GM12864 (cell line): ENCODE measurements around the gene PLCH1.

Experiments used
- DNase-seq: peaks from one replicate; pipeline ENCODE4 v3.0.0-alpha.2; 2011; ENCODE audit warnings: low read depth
- H3K4me3 ChIP-seq: 2 replicates; pipeline ENCODE4 v1.5.1; 2011; ENCODE audit warnings: mild to moderate bottlenecking, low read depth, low read length, control low read depth
- TF ChIP-seq, protein P1 (sequence below): IDR thresholded peaks from 2 replicates; pipeline ENCODE4 v1.5.1; 2011; ENCODE audit warnings: low read depth, mild to moderate bottlenecking, moderate library complexity, low read length, control low read depth, inconsistent platforms; ENCODE audit errors: missing control alignments

PLCH1 gene

DNA sequence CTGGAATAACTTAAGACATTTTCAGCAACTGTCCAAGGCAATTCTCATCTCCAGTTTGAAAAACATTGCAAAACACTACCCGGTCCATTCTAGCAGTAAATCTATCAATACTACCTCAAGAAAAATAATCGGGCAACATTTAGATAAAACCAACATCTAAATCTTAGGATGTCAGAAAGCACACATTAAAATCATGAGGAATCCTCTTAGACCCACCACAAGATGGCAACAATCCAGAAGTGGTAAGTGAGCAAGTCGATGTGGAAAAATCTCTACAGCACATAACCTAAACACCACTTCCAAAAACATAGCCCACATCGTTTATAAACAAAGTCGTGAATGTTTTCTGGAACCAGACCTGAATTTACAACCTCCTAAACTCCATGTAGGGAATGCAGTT is 5.7 kb downstream of the PLCH1 start:
- TF ChIP-seq, protein P1, sequence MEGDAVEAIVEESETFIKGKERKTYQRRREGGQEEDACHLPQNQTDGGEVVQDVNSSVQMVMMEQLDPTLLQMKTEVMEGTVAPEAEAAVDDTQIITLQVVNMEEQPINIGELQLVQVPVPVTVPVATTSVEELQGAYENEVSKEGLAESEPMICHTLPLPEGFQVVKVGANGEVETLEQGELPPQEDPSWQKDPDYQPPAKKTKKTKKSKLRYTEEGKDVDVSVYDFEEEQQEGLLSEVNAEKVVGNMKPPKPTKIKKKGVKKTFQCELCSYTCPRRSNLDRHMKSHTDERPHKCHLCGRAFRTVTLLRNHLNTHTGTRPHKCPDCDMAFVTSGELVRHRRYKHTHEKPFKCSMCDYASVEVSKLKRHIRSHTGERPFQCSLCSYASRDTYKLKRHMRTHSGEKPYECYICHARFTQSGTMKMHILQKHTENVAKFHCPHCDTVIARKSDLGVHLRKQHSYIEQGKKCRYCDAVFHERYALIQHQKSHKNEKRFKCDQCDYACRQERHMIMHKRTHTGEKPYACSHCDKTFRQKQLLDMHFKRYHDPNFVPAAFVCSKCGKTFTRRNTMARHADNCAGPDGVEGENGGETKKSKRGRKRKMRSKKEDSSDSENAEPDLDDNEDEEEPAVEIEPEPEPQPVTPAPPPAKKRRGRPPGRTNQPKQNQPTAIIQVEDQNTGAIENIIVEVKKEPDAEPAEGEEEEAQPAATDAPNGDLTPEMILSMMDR: no peak
- no peak overlapping the region for H3K4me3 ChIP-seq
- DNase-seq: no peak

DNA sequence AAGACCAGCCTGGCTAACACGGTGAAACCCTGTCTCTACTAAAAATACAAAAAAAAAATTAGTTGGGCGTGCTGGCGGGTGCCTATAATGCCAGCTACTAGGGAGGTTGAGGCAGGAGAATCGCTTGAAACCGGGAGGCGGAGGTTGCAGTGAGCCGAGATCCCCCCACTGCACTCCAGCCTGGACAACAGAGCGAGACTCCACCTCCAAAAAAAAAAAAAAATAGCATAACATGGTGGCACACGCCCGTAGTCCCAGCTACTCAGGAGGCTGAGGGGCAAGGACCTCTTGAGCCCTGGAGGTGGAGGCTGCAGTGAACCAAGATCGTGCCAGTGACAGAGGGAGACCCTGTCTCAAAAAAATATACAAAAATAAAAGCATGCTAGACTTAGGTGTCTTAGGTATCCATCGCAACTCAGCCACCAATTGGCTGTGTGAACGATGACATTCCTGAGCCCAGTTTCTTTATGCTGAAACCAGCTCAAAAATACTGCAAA is 6.2 kb downstream of the PLCH1 start:
- DNase-seq: no peak
- TF ChIP-seq, protein P1: no peak
- no peak overlapping the region for H3K4me3 ChIP-seq

GRCh38 chr3:155737844-155738460 is 6.9 kb downstream of the PLCH1 start:
- TF ChIP-seq, protein P1: no peak
- DNase-seq: no peak
- H3K4me3 ChIP-seq: no peak overlapping the region

- DNase-seq: no peak
- TF ChIP-seq, protein P1: no peak
- H3K4me3 ChIP-seq: no peak overlapping the region
Observed at GRCh38 chr3:155736381-155736780, 8.5 kb downstream of the PLCH1 start.

DNA sequence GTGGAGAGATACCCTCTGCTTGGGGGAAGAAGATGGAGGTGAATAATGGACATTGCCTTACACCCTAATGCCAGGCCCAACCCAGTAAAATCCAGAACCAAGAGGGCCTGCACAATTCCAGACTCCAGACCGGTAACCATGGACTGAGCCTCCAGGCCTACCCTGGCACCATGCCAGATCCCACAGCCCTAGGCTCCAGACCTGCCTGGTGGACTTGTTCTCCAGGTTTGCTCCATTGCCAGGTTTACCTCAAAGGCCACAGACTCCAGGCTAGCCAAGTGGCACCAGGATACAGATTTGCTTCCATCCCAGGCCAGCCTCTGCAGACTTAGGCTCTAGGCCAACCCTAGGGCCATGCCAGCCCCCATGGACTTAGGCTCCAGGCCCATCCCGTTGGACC is 14.0 kb downstream of the PLCH1 start:
- DNase-seq: no peak
- no peak overlapping the region for H3K4me3 ChIP-seq
- TF ChIP-seq, protein P1: no peak

GRCh38 chr3:155727836-155728235 is 17.0 kb downstream of the PLCH1 start:
- no peak for DNase-seq
- no peak overlapping the region for H3K4me3 ChIP-seq
- TF ChIP-seq, protein P1: no peak

- DNase-seq: no peak
- TF ChIP-seq, protein P1: no peak
- no peak overlapping the region for H3K4me3 ChIP-seq
Observed at GRCh38 chr3:155714295-155714718, 30.6 kb downstream of the PLCH1 start.
